MCF 10A (cell line): Measurements from ENCODE around the gene C7orf57. TPM values are rescaled to one million over a fixed set of nuclear protein-coding genes. Genes with fewer than 3 reads are reported as not detected.

Experiments used
- BruUV-seq: library from RNA; stranded (reverse); fragments of 400-500 nt; replicated peaks from 2 replicates; lab custom pipeline; 2021; lab: Mats Ljungman, UMichigan
- CTCF ChIA-PET: fragments of 300-600 bp; sonication (Branson Sonifier 250); formaldehyde crosslinking; extraction: SDS; loops from one replicate; lab custom pipeline; 2021; ENCODE audit warnings: antibody characterized with exemption, inconsistent platforms; lab: Yijun Ruan, JAX
- POLR2A ChIA-PET: fragments of 300-600, 350-650 bp; sonication (Branson Sonifier 250); formaldehyde crosslinking; extraction: SDS; loops from one replicate; lab custom pipeline; 2020; ENCODE audit warnings: antibody characterized with exemption, inconsistent platforms; lab: Yijun Ruan, JAX
- DNase-seq: peaks from one replicate; pipeline ENCODE4 v3.0.0-alpha.2; 2018; ENCODE audit not compliant: unreplicated experiment
- H3K27ac Mint-ChIP-seq: one replicate; pipeline ENCODE4 v1.8.0; 2022; ENCODE audit warnings: mild to moderate bottlenecking, low read depth, mixed read lengths; ENCODE audit not compliant: unreplicated experiment
- H3K27me3 Mint-ChIP-seq: one replicate; pipeline ENCODE4 v1.8.0; 2022; ENCODE audit warnings: mixed read lengths; ENCODE audit not compliant: insufficient read depth, unreplicated experiment
- H3K36me3 Mint-ChIP-seq: one replicate; pipeline ENCODE4 v1.8.0; 2022; ENCODE audit warnings: mild to moderate bottlenecking, moderate library complexity, mixed read lengths; ENCODE audit not compliant: insufficient read depth, unreplicated experiment
- H3K4me1 Mint-ChIP-seq: one replicate; pipeline ENCODE4 v1.8.0; 2022; ENCODE audit warnings: mixed read lengths; ENCODE audit not compliant: insufficient read depth, unreplicated experiment
- H3K4me3 Mint-ChIP-seq: one replicate; pipeline ENCODE4 v1.8.0; 2022; ENCODE audit warnings: mild to moderate bottlenecking, moderate library complexity, mixed read lengths; ENCODE audit not compliant: unreplicated experiment
- H3K9me3 Mint-ChIP-seq: one replicate; pipeline ENCODE4 v1.8.0; 2022; ENCODE audit warnings: mixed read lengths; ENCODE audit not compliant: unreplicated experiment
- intact Hi-C: fragments of 100-400 bp; cut with micrococcal nuclease; formaldehyde crosslinking; loops from 2 replicates; pipeline ENCODE4 v1.14.1; 2022
- total RNA-seq: library from RNA; stranded (reverse); gene quantifications from 2 replicates; pipeline ENCODE4 v1.2.3, GENCODE V29; 2022
- TF ChIP-seq, protein P1 (sequence below): fragments of 200-600 bp; IDR thresholded peaks from one replicate; pipeline ENCODE4 v1.8.0; 2022; ENCODE audit warnings: antibody characterized with exemption, mild to moderate bottlenecking; ENCODE audit not compliant: unreplicated experiment

The C7orf57 gene
- total RNA-seq, 1 experiment from 2014 or later: 0.37 TPM

GRCh38 chr7:48101352-48101751 is 66.0 kb downstream of the C7orf57 start:
- TF ChIP-seq, protein P1, sequence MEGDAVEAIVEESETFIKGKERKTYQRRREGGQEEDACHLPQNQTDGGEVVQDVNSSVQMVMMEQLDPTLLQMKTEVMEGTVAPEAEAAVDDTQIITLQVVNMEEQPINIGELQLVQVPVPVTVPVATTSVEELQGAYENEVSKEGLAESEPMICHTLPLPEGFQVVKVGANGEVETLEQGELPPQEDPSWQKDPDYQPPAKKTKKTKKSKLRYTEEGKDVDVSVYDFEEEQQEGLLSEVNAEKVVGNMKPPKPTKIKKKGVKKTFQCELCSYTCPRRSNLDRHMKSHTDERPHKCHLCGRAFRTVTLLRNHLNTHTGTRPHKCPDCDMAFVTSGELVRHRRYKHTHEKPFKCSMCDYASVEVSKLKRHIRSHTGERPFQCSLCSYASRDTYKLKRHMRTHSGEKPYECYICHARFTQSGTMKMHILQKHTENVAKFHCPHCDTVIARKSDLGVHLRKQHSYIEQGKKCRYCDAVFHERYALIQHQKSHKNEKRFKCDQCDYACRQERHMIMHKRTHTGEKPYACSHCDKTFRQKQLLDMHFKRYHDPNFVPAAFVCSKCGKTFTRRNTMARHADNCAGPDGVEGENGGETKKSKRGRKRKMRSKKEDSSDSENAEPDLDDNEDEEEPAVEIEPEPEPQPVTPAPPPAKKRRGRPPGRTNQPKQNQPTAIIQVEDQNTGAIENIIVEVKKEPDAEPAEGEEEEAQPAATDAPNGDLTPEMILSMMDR: no peak
- ChIA-PET CTCF (interaction anchor here (0.8 to 16.0 kb wide), 6 partner anchors 8 to 531 kb away, joined by 3 to 314 read pairs (median 4); partner anchors contain the start of gene PKD1L1), POLR2A (interaction anchor here (0.8 to 1.4 kb wide), 2 partner anchors 9 to 11 kb away, joined by 3 to 6 read pairs; no protein-coding TSS in a partner anchor)
- peaks cover 74% of the 10 kb centered on the region for H3K36me3 Mint-ChIP-seq
- H3K9me3 Mint-ChIP-seq: no peaks in the 10 kb centered on the region
- H3K27ac Mint-ChIP-seq: no peak overlapping the region
- no peak overlapping the region for H3K4me3 Mint-ChIP-seq
- no peaks in the 10 kb centered on the region for H3K27me3 Mint-ChIP-seq
- BruUV-seq: no TSS peak
- intact Hi-C loops: no loop called here
- H3K4me1 Mint-ChIP-seq: peaks cover 27% of the 10 kb centered on the region
- DNase-seq: no peak

GRCh38 chr7:48101968-48102367 is 66.6 kb downstream of the C7orf57 start:
- no TSS peak for BruUV-seq
- Mint-ChIP-seq H3K36me3 (peaks cover 74% of the 10 kb centered on the region), H3K27ac (no peak overlapping the region), H3K9me3 (no peaks in the 10 kb centered on the region), H3K4me1 (peaks cover 23% of the 10 kb centered on the region), H3K27me3 (no peaks in the 10 kb centered on the region), H3K4me3 (no peak overlapping the region)
- intact Hi-C loops: no loop called here
- TF ChIP-seq, protein P1: peak; percentile 23
- ChIA-PET POLR2A (interaction anchor here (1.0 to 1.7 kb wide), 2 partner anchors 14 to 16 kb away, joined by 3 to 4 read pairs; no protein-coding TSS in a partner anchor), CTCF (interaction anchor here (0.6 to 16.0 kb wide), 12 partner anchors 8 to 531 kb away, joined by 3 to 314 read pairs (median 4); partner anchors contain the start of gene PKD1L1)
- no peak for DNase-seq

DNA sequence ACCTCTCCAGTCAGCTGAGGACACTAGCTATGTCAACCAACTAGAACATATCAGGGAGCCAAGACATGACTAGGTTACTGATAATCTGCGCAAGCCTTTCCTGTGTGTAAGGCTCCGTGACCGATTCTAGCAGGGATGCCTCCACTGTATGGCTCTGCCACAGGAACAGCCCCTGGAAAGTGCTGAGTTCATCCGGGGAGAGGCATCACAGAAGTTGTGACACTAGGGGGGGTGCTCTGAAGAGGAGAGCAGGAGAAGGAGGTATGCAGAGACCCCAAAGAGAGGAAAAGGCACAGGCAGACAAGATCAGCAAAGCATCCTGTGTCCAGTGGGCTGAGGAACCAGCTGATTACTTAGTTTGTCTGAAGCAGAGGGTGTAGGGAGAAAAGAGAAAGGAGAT is 67.2 kb downstream of the C7orf57 start:
- no peaks in the 10 kb centered on the region for H3K9me3 Mint-ChIP-seq
- peaks cover 20% of the 10 kb centered on the region for H3K4me1 Mint-ChIP-seq
- DNase-seq: no peak
- TF ChIP-seq, protein P1: no peak
- H3K4me3 Mint-ChIP-seq: no peak overlapping the region
- no peak overlapping the region for H3K27ac Mint-ChIP-seq
- BruUV-seq: no TSS peak
- no peaks in the 10 kb centered on the region for H3K27me3 Mint-ChIP-seq
- H3K36me3 Mint-ChIP-seq: peaks cover 72% of the 10 kb centered on the region
- intact Hi-C loops: no loop called here
- ChIA-PET POLR2A (interaction anchor here (1.0 to 1.7 kb wide), 2 partner anchors 14 to 17 kb away, joined by 3 to 4 read pairs; no protein-coding TSS in a partner anchor), CTCF (interaction anchor here (0.6 to 16.0 kb wide), 16 partner anchors 11 to 265 kb away, joined by 3 to 314 read pairs (median 4); partner anchors contain the start of gene PKD1L1)

DNA sequence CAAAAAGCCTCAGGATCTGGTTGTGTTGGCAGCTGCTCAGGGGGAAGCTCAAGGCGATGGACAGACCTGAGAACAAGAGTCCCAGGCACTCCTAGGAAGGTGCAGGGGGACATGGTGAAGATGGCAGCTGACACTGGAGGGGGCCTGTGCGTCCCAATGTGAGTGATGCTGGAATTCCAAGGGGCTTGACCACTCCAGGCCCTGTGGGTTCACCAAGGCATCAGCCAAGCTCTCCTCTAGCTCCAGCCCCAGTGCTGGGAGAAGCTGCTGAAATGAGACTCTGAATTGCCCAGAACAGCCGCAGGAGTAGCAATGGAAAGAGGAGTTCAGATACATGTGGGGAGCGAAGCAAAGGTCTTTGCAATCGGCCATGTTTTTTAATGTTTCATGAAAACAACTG is 69.7 kb downstream of the C7orf57 start:
- Mint-ChIP-seq H3K27me3 (no peaks in the 10 kb centered on the region), H3K4me3 (no peak overlapping the region), H3K36me3 (peaks cover 63% of the 10 kb centered on the region), H3K9me3 (no peaks in the 10 kb centered on the region), H3K4me1 (peaks cover 9% of the 10 kb centered on the region), H3K27ac (no peak overlapping the region)
- intact Hi-C loops: no loop called here
- CTCF ChIA-PET: interaction anchor here (0.6 to 16.0 kb wide), 6 partner anchors 13 to 534 kb away, joined by 3 to 314 read pairs (median 6); partner anchors contain the start of gene PKD1L1
- DNase-seq: no peak
- no TSS peak for BruUV-seq
- POLR2A ChIA-PET: interaction anchor here (0.6 to 1.1 kb wide), 3 partner anchors 9 to 23 kb away, joined by 3 read pairs; no protein-coding TSS in a partner anchor
- TF ChIP-seq, protein P1: no peak
